HG03103 (cell line): ENCODE measurements around the gene IL1RL1.

Source experiments
- ATAC-seq: cut with Tn5 transposase; IDR thresholded peaks from one replicate; pipeline ENCODE4 v1.9.1; 2021; ENCODE audit warnings: low read depth; ENCODE audit not compliant: unreplicated experiment

The IL1RL1 gene

DNA sequence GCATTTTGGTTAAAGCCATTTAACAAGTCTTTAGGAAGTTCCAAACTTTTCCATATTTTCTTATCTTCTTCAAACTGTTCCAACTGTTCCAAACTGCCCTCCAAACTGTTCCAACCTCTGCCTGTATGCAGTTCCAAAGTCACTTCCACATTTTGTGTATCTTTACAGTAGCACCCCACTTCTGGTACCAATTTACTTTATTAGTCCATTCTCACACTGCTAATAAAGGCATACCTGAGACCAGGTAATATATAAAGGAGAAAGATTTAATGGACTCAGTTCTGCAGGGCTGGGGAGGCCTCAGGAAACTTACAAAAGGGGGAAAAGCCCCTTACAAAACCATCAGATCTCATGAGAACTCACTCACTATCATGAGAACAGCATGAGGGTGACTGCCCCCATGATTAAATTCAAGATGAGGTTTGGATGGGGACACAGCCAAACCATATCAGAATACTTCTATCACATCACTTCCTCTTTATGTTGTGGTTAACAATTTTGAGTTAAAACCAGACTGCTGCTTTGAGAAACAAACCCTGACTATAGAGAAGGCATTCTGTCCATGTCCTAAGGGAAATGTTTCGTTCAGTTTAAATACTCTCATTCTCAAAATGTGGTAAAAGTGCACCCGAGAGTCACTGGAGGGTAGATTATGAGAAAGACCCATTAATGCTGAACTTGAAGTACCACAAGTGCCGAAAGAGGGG lies 55.2 kb downstream of the IL1RL1 start:
- peak; percentile 59 for ATAC-seq

DNA sequence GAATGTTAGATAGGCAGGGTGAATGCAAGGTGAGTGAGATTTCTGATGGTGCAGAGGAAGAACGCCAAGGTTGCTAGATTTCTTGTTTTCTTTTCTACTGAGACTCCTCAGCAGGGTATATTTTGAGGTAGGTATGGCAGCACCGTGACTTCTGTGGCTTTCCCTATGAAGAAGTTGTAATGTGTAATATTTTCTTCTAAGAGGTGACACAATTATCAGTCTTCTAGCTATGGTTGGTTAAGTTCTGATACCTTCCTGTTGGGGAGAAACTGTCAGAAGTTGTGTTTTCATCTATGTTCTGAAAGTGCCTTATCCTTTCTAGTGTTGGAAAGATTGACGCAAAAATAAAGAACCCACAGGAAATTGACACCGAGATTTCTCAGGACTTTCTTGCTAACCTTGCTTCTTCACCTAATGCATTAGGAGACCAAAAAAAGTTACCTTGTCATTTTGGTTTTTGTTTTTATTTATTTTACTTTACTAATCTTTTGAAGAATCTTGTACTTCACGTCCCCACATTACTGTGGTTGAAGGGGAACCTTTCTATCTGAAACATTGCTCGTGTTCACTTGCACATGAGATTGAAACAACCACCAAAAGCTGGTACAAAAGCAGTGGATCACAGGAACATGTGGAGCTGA lies 56.1 kb downstream of the IL1RL1 start:
- peak; percentile 61 for ATAC-seq

DNA sequence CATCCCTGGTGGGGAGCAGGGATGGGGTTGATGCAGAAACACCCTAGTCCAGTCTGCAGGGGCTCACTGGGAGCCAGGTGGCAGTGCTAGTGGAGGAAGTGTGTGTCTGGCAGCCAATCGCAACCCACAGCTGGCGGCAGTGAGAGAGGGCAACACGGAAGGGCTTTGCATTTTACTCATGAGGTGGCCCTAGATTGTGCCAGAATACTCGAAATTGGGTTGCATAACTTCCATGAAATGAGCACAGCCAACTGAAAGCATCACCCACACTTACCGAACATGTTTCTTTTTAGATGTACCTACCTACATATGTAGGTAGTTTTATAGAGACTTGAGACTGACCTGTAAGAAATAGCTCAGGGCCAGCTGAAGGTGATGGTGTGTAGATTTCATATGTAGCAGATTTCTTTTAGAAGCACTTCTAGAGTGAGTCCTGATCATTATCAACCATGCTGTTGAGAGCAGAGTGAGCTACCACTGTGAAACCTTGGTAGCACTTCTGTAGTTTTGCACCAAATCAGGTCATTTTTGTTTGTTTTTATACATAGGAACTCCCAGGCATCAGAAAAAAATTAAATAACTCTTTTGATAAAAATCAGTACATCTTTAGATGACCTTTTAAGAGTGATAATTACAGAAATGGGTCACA lies 57.2 kb downstream of the IL1RL1 start:
- no peak for ATAC-seq

DNA sequence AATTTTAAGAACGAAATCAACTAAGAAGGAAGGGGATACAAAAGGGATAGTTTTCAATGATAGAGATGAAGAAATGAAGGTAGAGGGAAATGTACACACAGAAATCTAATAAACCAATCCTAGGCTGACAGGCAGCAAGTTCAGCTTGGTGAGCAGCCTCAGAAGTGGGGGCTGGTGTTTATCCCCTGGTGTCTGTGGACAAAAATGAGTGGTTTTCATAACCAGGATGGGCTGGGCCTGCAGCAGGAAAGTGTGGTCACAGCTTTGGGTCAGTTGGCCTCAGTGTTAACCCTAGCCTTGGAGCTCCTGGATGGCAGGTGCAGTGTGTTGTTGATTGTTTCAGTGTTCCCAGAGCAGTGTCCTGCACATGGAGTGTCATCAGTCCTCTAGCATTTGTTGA lies 58.5 kb downstream of the IL1RL1 start:
- ATAC-seq: no peak

DNA sequence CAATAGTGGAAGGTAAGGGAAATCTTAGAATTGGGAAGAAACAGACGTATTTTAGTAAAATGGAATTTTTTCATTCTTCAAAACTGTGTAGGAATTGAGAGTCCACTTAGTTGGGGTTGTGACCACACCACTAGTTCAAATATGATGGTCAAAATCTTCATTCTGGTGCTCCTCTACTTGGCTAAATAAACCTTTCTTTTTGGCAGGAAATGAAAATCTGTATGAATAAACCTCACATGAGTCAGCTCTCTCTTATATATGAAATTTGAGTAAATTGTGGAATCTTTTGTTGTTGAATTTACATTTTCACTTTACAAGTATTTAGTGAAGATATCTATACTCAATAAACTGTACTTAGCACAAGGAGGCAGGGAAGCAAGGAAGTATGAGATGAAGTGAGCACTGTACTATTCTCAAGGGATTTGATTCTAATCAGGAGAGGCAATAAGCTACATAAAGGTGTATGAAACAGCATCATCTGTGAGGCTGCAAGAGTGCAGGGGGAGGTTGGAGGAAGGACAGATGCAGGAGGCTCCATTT lies 64.8 kb downstream of the IL1RL1 start:
- no peak for ATAC-seq

DNA sequence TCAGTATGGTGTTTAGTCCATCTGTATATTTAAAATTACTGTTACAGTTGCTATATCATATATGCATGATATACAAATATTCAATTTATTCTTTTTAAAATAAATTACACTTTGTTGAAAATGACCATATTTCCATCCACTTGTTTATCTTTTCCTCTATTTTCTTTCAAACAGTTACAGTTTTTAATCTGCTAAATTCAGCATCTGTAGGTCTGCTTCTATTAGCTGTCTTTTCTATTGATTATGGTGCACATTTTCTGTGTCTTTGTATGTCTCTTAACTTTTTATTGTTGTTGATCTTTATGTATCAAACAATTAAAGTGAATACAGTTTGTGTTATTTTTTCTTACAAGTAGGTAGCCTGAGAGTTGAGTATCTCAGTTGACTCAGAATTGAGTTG lies 72.4 kb downstream of the IL1RL1 start:
- ATAC-seq: no peak

DNA sequence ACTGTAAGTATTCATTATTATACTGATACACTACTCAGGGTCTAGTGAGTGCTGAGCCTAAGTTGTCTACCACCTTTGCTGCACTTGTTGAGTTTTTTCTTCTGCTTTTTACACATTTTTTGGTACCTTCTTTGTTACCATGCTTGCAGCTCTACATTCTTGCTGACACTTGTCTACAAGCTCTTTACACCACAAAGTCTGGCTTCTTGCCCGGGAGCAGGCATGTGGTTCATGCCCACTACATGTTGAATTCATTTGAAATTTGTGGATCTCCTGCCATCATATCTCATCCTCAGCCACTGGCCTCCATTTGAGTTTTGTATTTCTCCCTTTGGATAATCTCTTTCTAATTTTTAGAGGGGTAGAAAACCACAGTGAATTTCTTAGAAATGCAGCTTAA lies 74.2 kb downstream of the IL1RL1 start:
- no peak for ATAC-seq

DNA sequence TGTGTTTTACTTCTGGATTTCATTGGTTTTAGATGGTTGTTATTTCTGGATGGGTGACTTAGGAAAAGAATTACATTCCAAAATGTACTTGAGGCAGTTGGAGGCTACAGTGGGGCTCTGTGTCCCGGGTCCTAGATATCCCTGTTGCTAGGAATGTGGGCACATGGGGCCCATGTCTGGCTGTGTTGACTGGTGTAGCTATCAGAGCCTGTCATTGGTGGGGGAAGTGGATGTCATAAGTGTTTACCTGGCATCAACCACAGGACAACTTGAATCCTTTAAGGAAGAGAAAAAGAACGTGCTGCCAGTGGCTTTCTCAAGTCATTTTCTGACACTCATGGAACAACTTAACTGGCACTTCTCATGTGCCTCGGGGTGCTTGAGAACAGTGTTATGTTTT lies 74.6 kb downstream of the IL1RL1 start:
- ATAC-seq: no peak

DNA sequence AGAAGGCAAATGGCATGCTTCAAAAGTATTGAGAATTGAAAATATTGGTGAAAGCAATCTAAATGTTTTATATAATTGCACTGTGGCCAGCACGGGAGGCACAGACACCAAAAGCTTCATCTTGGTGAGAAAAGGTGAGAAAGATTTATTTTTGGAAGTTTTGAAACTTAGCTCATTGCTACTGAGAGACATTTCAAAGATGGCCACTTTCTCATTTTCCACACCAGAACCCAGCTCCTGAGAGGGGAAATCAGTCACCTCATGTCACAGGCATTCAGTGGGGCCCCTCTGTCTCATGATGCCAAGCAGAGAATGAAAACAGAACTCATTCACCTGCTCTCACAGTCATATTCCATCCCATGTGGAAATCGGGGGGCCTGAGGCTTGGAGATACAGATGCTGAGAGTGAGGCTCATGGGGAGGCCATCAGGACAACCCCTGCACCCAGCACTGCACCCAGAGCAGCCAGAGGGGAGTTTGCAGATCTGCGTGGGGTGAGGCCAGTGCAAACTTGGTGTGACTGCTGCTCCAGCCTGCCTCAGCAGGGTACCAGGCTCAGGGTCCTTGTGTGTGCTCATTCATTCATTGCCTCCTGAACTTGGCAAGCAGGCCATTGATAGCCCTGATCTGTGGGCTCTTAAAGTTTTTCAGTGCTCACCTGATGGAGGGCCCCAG lies 75.6 kb downstream of the IL1RL1 start:
- ATAC-seq: no peak

DNA sequence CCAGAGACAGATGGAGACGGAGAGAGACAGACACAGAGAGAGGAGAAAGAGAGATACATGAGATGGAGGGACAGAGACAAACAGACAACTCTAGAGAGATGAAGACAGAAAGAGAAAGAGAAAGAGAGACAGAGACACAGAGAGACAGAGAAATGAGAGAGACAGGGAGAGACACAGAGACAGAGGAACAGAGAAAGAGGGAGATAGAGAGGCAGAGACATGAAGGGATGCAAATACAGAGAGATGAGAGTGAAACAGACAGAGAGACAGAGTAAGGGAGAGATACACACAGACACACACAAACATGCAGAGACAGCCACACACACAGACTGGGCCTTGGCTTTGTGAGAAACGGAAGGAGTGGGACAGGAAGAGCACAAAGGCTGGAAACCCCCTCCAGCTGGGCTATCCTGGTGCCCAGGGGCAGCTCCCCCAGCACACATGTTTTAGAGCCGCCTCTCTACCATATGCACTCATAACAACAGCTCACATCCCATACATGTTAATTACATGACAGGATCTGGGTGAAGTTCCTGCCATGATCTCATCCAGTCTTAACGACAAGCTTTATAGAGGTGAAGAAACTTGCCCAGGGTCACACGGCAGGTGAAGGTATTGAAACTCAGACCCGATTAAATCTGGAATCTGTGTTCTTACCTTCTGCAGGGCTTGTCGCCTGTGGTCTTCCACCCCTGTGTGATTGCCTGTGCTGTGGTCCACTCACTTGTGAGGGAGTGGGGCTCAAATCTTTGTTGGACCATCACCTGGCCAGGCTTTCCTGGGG lies 76.6 kb downstream of the IL1RL1 start:
- no peak for ATAC-seq

DNA sequence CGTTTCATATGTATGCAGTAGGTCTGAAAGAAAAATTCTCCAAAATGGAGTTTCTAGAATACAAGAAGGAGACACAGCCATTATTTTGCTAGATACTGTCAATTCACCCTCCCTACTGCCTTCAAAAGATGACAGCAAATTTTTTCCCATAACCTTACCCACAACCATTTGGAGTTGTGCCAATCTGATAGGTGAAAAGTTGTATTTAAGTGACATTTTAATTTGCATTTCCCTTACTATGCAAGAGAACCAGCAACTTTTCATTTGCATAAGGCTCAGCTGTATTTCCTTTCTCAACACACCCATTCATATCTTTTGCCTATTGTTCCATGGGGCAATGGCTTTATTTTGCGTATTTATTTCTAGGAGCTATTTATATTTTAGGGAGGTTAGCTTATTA lies 80.2 kb downstream of the IL1RL1 start:
- no peak for ATAC-seq

DNA sequence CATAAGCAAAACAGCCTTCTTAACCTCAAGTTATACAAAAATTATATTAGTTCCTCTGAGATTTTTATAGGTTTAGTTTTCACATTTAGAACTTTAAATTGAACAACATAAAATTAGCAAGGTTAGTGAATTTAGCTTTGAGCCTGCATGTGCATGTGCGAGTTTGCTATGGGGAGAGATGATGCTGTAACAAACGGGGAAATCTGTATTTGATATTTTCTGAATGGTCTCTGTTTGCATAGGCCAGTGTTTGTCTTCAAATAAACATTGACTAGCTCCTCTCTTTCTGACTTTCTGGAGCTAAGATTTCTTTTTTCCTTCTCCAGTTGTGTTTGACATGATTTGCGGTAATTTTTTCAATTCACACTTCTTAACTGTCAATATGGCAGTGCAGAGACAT lies 80.7 kb downstream of the IL1RL1 start:
- ATAC-seq: no peak

DNA sequence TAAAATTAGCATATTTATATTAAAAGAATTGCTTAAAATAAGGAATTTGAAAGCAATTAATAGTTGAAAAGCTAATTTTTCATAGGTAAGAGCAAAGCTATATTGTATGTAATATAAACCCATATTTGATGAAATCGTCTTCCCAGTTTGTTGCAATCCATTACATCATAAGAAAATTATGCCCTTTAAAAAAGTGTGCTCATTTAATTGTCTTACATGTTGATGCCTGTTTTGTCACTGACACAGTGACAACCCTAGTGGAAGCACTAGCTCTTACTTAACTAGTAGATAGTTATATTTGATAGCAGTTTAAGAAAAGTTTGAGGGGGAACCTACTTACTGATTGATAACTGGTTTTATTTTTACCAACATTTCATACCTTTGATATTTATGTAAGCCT lies 81.6 kb downstream of the IL1RL1 start:
- no peak for ATAC-seq

DNA sequence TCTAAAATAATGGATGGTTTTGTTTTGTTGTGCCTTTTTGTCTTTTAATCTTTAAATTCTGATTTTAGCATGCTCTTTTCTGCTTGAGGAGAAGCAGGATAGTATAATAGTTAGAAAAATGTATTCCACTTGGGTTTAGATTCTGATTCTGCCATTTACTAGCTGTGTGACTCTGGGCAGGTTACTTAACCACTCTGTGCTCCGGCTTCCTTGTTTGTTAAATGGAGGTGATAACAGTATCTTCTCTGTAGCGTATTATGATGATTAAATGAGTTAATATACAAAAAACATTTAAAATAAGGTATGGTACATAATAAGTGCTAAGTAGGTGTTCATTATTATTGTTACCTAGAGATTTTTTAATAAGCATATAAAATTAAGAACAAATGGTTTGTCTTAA lies 84.6 kb downstream of the IL1RL1 start:
- no peak for ATAC-seq

DNA sequence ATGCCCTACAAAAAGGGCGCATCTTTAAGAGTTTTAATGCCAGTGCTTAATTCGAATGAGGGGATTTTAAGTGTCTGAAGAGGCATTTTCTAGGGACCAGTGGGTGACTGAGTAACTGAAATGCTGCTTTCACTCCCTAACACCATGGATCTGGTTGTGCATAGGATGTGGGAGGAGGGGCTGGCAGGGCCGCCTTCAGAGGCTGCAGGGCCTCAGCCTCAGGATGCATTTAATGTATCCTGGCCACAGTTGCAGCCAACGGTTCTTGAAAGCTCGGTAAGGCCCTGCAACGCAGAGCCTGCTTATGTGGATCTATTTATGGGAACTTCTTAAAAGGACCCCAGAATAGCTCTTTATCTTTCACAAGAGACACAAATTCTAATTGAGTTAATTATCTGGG lies 85.8 kb downstream of the IL1RL1 start:
- no peak for ATAC-seq

DNA sequence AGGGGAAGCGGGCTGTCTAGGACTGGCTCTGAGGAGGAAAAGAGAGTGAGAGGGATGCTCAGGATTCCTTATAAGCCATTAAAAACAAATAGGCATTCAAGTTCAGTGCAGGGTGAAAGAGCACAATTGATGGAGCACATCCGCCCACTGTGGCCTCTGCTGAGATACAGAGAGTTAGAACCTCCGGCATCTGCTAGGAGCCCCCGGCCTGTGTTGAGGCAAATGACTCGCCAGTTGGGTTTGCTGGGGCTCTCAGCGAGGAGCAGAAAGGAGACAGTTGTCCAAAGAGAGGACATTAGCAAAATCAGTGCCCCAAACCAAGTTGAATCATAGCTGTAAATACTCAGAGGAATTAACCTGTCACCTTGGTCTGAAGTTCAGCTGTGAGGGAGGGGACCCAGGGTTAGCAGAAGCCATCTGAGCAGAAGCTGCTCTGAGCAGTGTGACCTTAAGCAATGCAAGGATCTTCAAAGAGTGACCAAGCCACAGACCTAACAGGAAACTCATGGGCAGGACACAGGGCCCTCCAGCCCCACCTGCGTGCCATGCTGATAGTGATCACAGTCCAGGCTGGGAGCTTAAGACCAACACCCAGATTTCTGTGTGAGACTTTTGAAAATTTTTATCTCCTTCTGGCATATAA lies 88.3 kb downstream of the IL1RL1 start:
- ATAC-seq: no peak

DNA sequence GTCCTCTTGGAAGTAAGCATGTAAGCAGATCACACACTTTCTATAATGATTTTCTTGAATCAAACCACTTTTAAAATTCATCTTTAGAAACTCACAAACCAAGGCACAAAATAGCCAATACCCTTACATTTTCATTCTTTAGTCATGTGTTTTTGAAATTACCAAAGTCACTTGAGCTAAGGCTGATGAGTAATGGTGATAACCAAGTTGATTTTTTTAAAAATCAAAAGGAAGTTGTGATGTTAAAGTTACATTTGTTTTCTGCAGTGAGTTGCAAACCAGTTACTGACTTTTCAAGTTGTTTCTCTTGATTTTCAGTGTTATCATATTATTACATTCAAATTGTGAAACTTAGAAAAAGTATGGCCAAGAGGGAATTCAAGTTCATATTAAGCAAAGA lies 90.1 kb downstream of the IL1RL1 start:
- ATAC-seq: no peak
